Cardiac muscle cell (in vitro differentiated cells and primary cell): ENCODE measurements around the gene ALKBH4. TPM values are rescaled to one million over a fixed set of nuclear protein-coding genes. Genes with fewer than 3 reads are reported as not detected.

ENCODE experiments used
- DNase-seq, 2 donors: peaks; one replicate each; pipeline versions ENCODE4 v3.0.0 to v3.0.0-alpha.2; 2010 to 2017; ENCODE audit warnings: low read depth in 1 of 2, low spot score in 1 of 2
- H3K27ac ChIP-seq: fragments of 200-600 bp; sonication (generic); 2 replicates; pipeline ENCODE4 v1.5.1; 2016
- H3K27me3 ChIP-seq: fragments of 200-600 bp; sonication (generic); 2 replicates; pipeline ENCODE4 v1.6.0; 2016; ENCODE audit warnings: control low read depth
- H3K36me3 ChIP-seq: fragments of 200-600 bp; sonication (generic); 2 replicates; pipeline ENCODE4 v1.5.1; 2016; ENCODE audit warnings: control low read depth
- H3K4me1 ChIP-seq: fragments of 200-600 bp; sonication (generic); 2 replicates; pipeline ENCODE4 v1.8.1; 2017; ENCODE audit warnings: low read depth, mild to moderate bottlenecking, mixed run types
- H3K4me3 ChIP-seq: fragments of 200-600 bp; sonication (generic); 2 replicates; pipeline ENCODE4 v1.5.1; 2016; ENCODE audit warnings: mild to moderate bottlenecking
- H3K9me3 ChIP-seq: fragments of 200-600 bp; sonication (generic); 2 replicates; pipeline ENCODE4 v1.5.1; 2017; ENCODE audit warnings: low read depth, mild to moderate bottlenecking, control low read depth
- CTCF ChIP-seq: IDR thresholded peaks from 2 replicates; pipeline ENCODE4 v1.5.1; 2012; ENCODE audit warnings: low read depth, mild to moderate bottlenecking, low read length
- polyA plus RNA-seq: library from polyadenylated mRNA; unstranded; fragments of >200 nt; fragmentation: Nextera tagmentation; extraction: Ambion mirVana; gene quantifications from 2 replicates; pipeline ENCODE4 v1.2.1, GENCODE V29; 2016
- total RNA-seq: library from RNA; depleted of rRNA; stranded (reverse); fragments of >200 nt; gene quantifications from 2 replicates; pipeline ENCODE4 v1.2.3, GENCODE V29; 2016

ALKBH4 gene
- total and polyA plus RNA-seq, 2 experiments from 2014 or later = 26.7 to 31.8 TPM

GRCh38 chr7:102407910-102408309 is 56.8 kb downstream of the ALKBH4 start:
- no peak overlapping the region for H3K4me3 ChIP-seq
- TF ChIP-seq CTCF = no peak
- no peaks in the 10 kb centered on the region for H3K4me1 ChIP-seq
- H3K27me3 ChIP-seq = no peaks in the 10 kb centered on the region
- no peak for DNase-seq
- H3K27ac ChIP-seq = no peak overlapping the region
- peaks cover 54% of the 10 kb centered on the region for H3K36me3 ChIP-seq
- no peaks in the 10 kb centered on the region for H3K9me3 ChIP-seq

Other genes starting within 250 kb of the ALKBH4 start
- gene SH2B2, start 178.0 kb downstream of the ALKBH4 start, total RNA-seq = 12.7 and 17.4 TPM in 2 replicates
- 10.2 and 13.1 TPM in 2 replicates for gene SH2B2, start 178.0 kb downstream of the ALKBH4 start, polyA plus RNA-seq
- 0.18 TPM in 1 of 2 replicates, not detected in the other for gene SPDYE6, start 108.4 kb downstream of the ALKBH4 start, total RNA-seq
- gene SPDYE6, start 108.4 kb downstream of the ALKBH4 start, polyA plus RNA-seq = 2.2 and 2.4 TPM in 2 replicates
- 46.9 and 60.1 TPM in 2 replicates for gene PRKRIP1, start 68.5 kb downstream of the ALKBH4 start, total RNA-seq
- gene PRKRIP1, start 68.5 kb downstream of the ALKBH4 start, polyA plus RNA-seq = 60.0 and 76.3 TPM in 2 replicates
- gene ORAI2, start 31.3 kb downstream of the ALKBH4 start, total RNA-seq = 20.4 and 31.0 TPM in 2 replicates
- gene ORAI2, start 31.3 kb downstream of the ALKBH4 start, polyA plus RNA-seq = 23.0 and 25.5 TPM in 2 replicates
- gene LRWD1, start 121 bp upstream of the ALKBH4 start, total RNA-seq = 34.9 and 46.0 TPM in 2 replicates
- gene LRWD1, start 121 bp upstream of the ALKBH4 start, polyA plus RNA-seq = 26.8 and 27.6 TPM in 2 replicates
- 31.8 and 65.3 TPM in 2 replicates for gene POLR2J, start 14.1 kb upstream of the ALKBH4 start, total RNA-seq
- gene POLR2J, start 14.1 kb upstream of the ALKBH4 start, polyA plus RNA-seq = 92.3 and 121 TPM in 2 replicates
- 4.7 and 15.1 TPM in 2 replicates for gene RASA4B, start 52.9 kb upstream of the ALKBH4 start, total RNA-seq
- 8.5 and 15.1 TPM in 2 replicates for gene RASA4B, start 52.9 kb upstream of the ALKBH4 start, polyA plus RNA-seq
- 10.0 and 23.9 TPM in 2 replicates for gene UPK3BL2, start 78.8 kb upstream of the ALKBH4 start, total RNA-seq
- 29.7 and 31.2 TPM in 2 replicates for gene UPK3BL2, start 78.8 kb upstream of the ALKBH4 start, polyA plus RNA-seq
- gene SPDYE2, start 86.4 kb upstream of the ALKBH4 start, total RNA-seq = not detected in 2 replicates
- 8.5 and 12.5 TPM in 2 replicates for gene SPDYE2, start 86.4 kb upstream of the ALKBH4 start, polyA plus RNA-seq
- 21.5 and 50.3 TPM in 2 replicates for gene POLR2J3, start 107.7 kb upstream of the ALKBH4 start, total RNA-seq
- gene POLR2J3, start 107.7 kb upstream of the ALKBH4 start, polyA plus RNA-seq = 152 and 153 TPM in 2 replicates
- gene RASA4, start 151.9 kb upstream of the ALKBH4 start, total RNA-seq = 11.7 and 37.1 TPM in 2 replicates
- gene RASA4, start 151.9 kb upstream of the ALKBH4 start, polyA plus RNA-seq = 15.1 and 53.1 TPM in 2 replicates
- gene UPK3BL1, start 177.9 kb upstream of the ALKBH4 start, total RNA-seq = 59.0 and 72.5 TPM in 2 replicates
- 59.4 and 60.5 TPM in 2 replicates for gene UPK3BL1, start 177.9 kb upstream of the ALKBH4 start, polyA plus RNA-seq
- not detected in 2 replicates for gene SPDYE2B, start 185.5 kb upstream of the ALKBH4 start, total RNA-seq
- 0.43 and 0.72 TPM in 2 replicates for gene SPDYE2B, start 185.5 kb upstream of the ALKBH4 start, polyA plus RNA-seq
- gene POLR2J2, start 206.8 kb upstream of the ALKBH4 start, total RNA-seq = 2.4 and 5.0 TPM in 2 replicates
- gene POLR2J2, start 206.8 kb upstream of the ALKBH4 start, polyA plus RNA-seq = 27.7 and 32.6 TPM in 2 replicates